ENCODE measurements around the gene ST6GALNAC4.

DNA sequence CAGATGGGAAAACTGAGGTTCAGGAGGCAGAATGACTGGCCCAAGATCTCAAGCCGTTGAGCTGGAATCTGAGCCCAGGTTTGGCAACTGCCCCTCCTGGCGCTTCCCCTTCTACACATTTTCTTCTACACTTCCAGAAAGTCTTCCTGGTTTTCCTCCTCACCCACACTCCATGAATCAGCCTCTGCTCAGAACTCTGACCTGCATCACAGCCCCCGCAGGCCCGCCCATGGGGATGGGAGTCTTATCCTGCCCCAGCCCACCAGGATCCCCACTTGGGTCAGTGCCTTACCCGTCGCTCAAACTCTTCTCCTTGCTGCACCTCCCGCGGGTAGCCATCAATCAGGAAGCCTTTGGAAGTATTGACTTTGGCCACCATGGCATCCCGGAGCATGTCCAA is 45.3 kb downstream of the ST6GALNAC4 start:
- no peak for TF ChIP-seq EZH2 (IDR thresholded peaks at IDR 0.05; ENCODE audit: borderline replicate concordance, insufficient read depth, low read depth, low read length, poor library complexity, severe bottlenecking)
- TF ChIP-seq, protein P1, sequence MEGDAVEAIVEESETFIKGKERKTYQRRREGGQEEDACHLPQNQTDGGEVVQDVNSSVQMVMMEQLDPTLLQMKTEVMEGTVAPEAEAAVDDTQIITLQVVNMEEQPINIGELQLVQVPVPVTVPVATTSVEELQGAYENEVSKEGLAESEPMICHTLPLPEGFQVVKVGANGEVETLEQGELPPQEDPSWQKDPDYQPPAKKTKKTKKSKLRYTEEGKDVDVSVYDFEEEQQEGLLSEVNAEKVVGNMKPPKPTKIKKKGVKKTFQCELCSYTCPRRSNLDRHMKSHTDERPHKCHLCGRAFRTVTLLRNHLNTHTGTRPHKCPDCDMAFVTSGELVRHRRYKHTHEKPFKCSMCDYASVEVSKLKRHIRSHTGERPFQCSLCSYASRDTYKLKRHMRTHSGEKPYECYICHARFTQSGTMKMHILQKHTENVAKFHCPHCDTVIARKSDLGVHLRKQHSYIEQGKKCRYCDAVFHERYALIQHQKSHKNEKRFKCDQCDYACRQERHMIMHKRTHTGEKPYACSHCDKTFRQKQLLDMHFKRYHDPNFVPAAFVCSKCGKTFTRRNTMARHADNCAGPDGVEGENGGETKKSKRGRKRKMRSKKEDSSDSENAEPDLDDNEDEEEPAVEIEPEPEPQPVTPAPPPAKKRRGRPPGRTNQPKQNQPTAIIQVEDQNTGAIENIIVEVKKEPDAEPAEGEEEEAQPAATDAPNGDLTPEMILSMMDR (IDR thresholded peaks at IDR 0.05): no peak

Measured in B cell (primary cell).